ENCODE results near the gene PDGFRB. TPM values are rescaled to one million over a fixed set of nuclear protein-coding genes. Genes with fewer than 3 reads are reported as not detected.

Gene PDGFRB
- total and polyA plus RNA-seq, 5 donors from 2014 or later = 0.03 TPM; not detected in 4

- Histone ChIP-seq H3K4me1 (ENCODE audit: control insufficient read depth, insufficient read depth, low read length, poor library complexity, severe bottlenecking) (no peaks in the 10 kb centered on the region), H3K9me3 (ENCODE audit: control insufficient read depth in 2 of 2, low read length in 2 of 2) (no peaks in the 10 kb centered on the region), H3K27me3 (ENCODE audit: control insufficient read depth, insufficient read depth, low read length) (peaks cover 1% of the 10 kb centered on the region), H3K27ac (ENCODE audit: insufficient read depth, low read length, poor library complexity, severe bottlenecking) (no peak overlapping the region), H3K4me3 (ENCODE audit: low read depth, low read length) (no peak overlapping the region), H3K36me3 (ENCODE audit: control insufficient read depth, insufficient read depth, low read length) (no peaks in the 10 kb centered on the region)
- Mint-ChIP-seq H3K4me3 (no peak overlapping the region), H3K27ac (no peak overlapping the region), H3K36me3 (no peaks in the 10 kb centered on the region), H3K9me3 (peaks cover 0 to 2% (median 0%) of the 10 kb centered on the region in 7 donors), H3K4me1 (peaks cover 0 to 2% (median 0%) of the 10 kb centered on the region in 4 donors), H3K27me3 (peaks cover 14% of the 10 kb centered on the region)
- DNase-seq = no peak
- ATAC-seq (ENCODE audit: low read depth in 2 of 2) = no peak
Observed at GRCh38 chr5:150105928-150106615, 49.6 kb downstream of the PDGFRB start.

DNA sequence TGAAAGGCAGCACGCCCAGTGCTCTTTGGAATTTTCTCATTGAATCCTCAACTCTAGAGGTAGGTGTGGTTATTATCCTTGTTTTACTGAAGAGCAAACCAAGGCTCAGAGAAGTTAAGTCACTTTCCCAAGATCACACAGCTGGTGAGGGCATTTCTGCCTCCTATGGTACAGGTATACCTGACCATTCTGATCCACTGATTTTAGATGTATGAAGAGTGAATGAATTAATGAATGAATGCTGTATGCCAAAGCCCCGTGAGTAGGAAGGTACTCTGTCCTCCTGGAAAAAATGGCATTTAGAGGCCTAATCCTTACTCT, 51.1 kb downstream of the PDGFRB start:
- H3K36me3 ChIP-seq (ENCODE audit: control insufficient read depth, insufficient read depth, low read length) = no peaks in the 10 kb centered on the region
- no peak overlapping the region for H3K27ac Mint-ChIP-seq
- DNase-seq (no peak), ATAC-seq (ENCODE audit: low read depth in 2 of 2) (no peak)
- H3K36me3 Mint-ChIP-seq = no peaks in the 10 kb centered on the region
- peaks cover 0 to 2% (median 0%) of the 10 kb centered on the region in 4 donors for H3K4me1 Mint-ChIP-seq
- peaks cover 1% of the 10 kb centered on the region for H3K27me3 ChIP-seq (ENCODE audit: control insufficient read depth, insufficient read depth, low read length)
- no peak overlapping the region for H3K4me3 Mint-ChIP-seq
- H3K27ac ChIP-seq (ENCODE audit: insufficient read depth, low read length, poor library complexity, severe bottlenecking) = no peak overlapping the region
- H3K9me3 Mint-ChIP-seq = peaks cover 0 to 2% (median 0%) of the 10 kb centered on the region in 7 donors
- peaks cover 12% of the 10 kb centered on the region for H3K27me3 Mint-ChIP-seq
- no peaks in the 10 kb centered on the region for H3K4me1 ChIP-seq (ENCODE audit: control insufficient read depth, insufficient read depth, low read length, poor library complexity, severe bottlenecking)
- no peak overlapping the region for H3K4me3 ChIP-seq (ENCODE audit: low read depth, low read length)
- no peaks in the 10 kb centered on the region for H3K9me3 ChIP-seq (ENCODE audit: control insufficient read depth in 2 of 2, low read length in 2 of 2)

- DNase-seq (no peak), ATAC-seq (ENCODE audit: low read depth in 2 of 2) (no peak)
- Histone ChIP-seq H3K4me1 (ENCODE audit: control insufficient read depth, insufficient read depth, low read length, poor library complexity, severe bottlenecking) (no peaks in the 10 kb centered on the region), H3K27ac (ENCODE audit: insufficient read depth, low read length, poor library complexity, severe bottlenecking) (no peak overlapping the region), H3K27me3 (ENCODE audit: control insufficient read depth, insufficient read depth, low read length) (peaks cover 1% of the 10 kb centered on the region), H3K9me3 (ENCODE audit: control insufficient read depth in 2 of 2, low read length in 2 of 2) (no peaks in the 10 kb centered on the region), H3K36me3 (ENCODE audit: control insufficient read depth, insufficient read depth, low read length) (no peaks in the 10 kb centered on the region), H3K4me3 (ENCODE audit: low read depth, low read length) (no peak overlapping the region)
- H3K4me1 Mint-ChIP-seq = peaks cover 0 to 2% (median 0%) of the 10 kb centered on the region in 4 donors
- peaks cover 16% of the 10 kb centered on the region for H3K27me3 Mint-ChIP-seq
- no peak overlapping the region for H3K27ac Mint-ChIP-seq
- no peak overlapping the region for H3K4me3 Mint-ChIP-seq
- peaks cover 0 to 2% (median 0%) of the 10 kb centered on the region in 7 donors for H3K9me3 Mint-ChIP-seq
- H3K36me3 Mint-ChIP-seq = no peaks in the 10 kb centered on the region
Observed at GRCh38 chr5:150103678-150104549, 51.7 kb downstream of the PDGFRB start.

- Histone ChIP-seq H3K4me3 (ENCODE audit: low read depth, low read length) (no peak overlapping the region), H3K27ac (ENCODE audit: insufficient read depth, low read length, poor library complexity, severe bottlenecking) (no peak overlapping the region), H3K4me1 (ENCODE audit: control insufficient read depth, insufficient read depth, low read length, poor library complexity, severe bottlenecking) (no peaks in the 10 kb centered on the region), H3K27me3 (ENCODE audit: control insufficient read depth, insufficient read depth, low read length) (peaks cover 1% of the 10 kb centered on the region), H3K36me3 (ENCODE audit: control insufficient read depth, insufficient read depth, low read length) (no peaks in the 10 kb centered on the region), H3K9me3 (ENCODE audit: control insufficient read depth in 2 of 2, low read length in 2 of 2) (no peaks in the 10 kb centered on the region)
- Mint-ChIP-seq H3K4me3 (no peak overlapping the region), H3K9me3 (peaks cover 0 to 2% (median 0%) of the 10 kb centered on the region in 7 donors), H3K27me3 (peaks cover 27% of the 10 kb centered on the region), H3K4me1 (no peaks in the 10 kb centered on the region), H3K36me3 (no peaks in the 10 kb centered on the region), H3K27ac (no peak overlapping the region)
- no peak for ATAC-seq (ENCODE audit: low read depth in 2 of 2)
- no peak for DNase-seq
Observed at GRCh38 chr5:150101023-150101422, 54.6 kb downstream of the PDGFRB start.

DNA sequence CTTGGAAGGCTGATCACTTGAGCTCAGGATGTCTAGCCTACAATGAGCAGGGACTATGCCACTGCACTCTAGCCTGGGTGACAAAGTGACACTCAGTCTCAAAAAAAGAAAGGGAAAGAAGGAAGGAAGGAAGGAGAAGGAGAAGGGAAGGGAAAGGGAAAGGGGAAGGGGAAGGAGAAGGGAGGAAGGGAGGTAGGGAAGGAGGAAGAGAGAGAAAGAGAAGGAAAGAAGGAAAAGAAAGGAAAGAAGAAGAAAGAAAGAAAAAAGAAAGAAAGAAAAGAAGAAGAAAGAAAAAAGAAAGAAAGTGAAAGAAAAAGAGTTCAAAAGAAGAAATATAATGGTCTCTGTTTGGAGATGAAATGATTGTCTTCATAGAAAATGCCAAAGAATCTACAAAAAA, 58.5 kb downstream of the PDGFRB start:
- H3K4me1 Mint-ChIP-seq = no peaks in the 10 kb centered on the region
- H3K36me3 Mint-ChIP-seq = no peaks in the 10 kb centered on the region
- no peak overlapping the region for H3K27ac Mint-ChIP-seq
- Histone ChIP-seq H3K27ac (ENCODE audit: insufficient read depth, low read length, poor library complexity, severe bottlenecking) (no peak overlapping the region), H3K36me3 (ENCODE audit: control insufficient read depth, insufficient read depth, low read length) (no peaks in the 10 kb centered on the region), H3K9me3 (ENCODE audit: control insufficient read depth in 2 of 2, low read length in 2 of 2) (no peaks in the 10 kb centered on the region), H3K4me3 (ENCODE audit: low read depth, low read length) (no peak overlapping the region), H3K4me1 (ENCODE audit: control insufficient read depth, insufficient read depth, low read length, poor library complexity, severe bottlenecking) (no peaks in the 10 kb centered on the region), H3K27me3 (ENCODE audit: control insufficient read depth, insufficient read depth, low read length) (peaks cover 1% of the 10 kb centered on the region)
- DNase-seq (no peak), ATAC-seq (ENCODE audit: low read depth in 2 of 2) (no peak)
- H3K9me3 Mint-ChIP-seq = peaks cover 0 to 6% (median 0%) of the 10 kb centered on the region in 7 donors
- H3K4me3 Mint-ChIP-seq = no peak overlapping the region
- H3K27me3 Mint-ChIP-seq = peaks cover 33% of the 10 kb centered on the region

GRCh38 chr5:150092159-150092787, 63.4 kb downstream of the PDGFRB start:
- Histone ChIP-seq H3K4me3 (ENCODE audit: low read depth, low read length) (no peak overlapping the region), H3K27ac (ENCODE audit: insufficient read depth, low read length, poor library complexity, severe bottlenecking) (no peak overlapping the region), H3K9me3 (ENCODE audit: control insufficient read depth in 2 of 2, low read length in 2 of 2) (no peaks in the 10 kb centered on the region), H3K27me3 (ENCODE audit: control insufficient read depth, insufficient read depth, low read length) (peaks cover 7% of the 10 kb centered on the region), H3K36me3 (ENCODE audit: control insufficient read depth, insufficient read depth, low read length) (no peaks in the 10 kb centered on the region), H3K4me1 (ENCODE audit: control insufficient read depth, insufficient read depth, low read length, poor library complexity, severe bottlenecking) (no peaks in the 10 kb centered on the region)
- H3K4me1 Mint-ChIP-seq = no peaks in the 10 kb centered on the region
- no peak overlapping the region for H3K4me3 Mint-ChIP-seq
- H3K27ac Mint-ChIP-seq = no peak overlapping the region
- ATAC-seq (ENCODE audit: low read depth in 2 of 2) (no peak), DNase-seq (no peak)
- H3K9me3 Mint-ChIP-seq = peaks cover 0 to 6% (median 0%) of the 10 kb centered on the region in 7 donors
- H3K27me3 Mint-ChIP-seq = peaks cover 38% of the 10 kb centered on the region
- H3K36me3 Mint-ChIP-seq = no peaks in the 10 kb centered on the region

DNA sequence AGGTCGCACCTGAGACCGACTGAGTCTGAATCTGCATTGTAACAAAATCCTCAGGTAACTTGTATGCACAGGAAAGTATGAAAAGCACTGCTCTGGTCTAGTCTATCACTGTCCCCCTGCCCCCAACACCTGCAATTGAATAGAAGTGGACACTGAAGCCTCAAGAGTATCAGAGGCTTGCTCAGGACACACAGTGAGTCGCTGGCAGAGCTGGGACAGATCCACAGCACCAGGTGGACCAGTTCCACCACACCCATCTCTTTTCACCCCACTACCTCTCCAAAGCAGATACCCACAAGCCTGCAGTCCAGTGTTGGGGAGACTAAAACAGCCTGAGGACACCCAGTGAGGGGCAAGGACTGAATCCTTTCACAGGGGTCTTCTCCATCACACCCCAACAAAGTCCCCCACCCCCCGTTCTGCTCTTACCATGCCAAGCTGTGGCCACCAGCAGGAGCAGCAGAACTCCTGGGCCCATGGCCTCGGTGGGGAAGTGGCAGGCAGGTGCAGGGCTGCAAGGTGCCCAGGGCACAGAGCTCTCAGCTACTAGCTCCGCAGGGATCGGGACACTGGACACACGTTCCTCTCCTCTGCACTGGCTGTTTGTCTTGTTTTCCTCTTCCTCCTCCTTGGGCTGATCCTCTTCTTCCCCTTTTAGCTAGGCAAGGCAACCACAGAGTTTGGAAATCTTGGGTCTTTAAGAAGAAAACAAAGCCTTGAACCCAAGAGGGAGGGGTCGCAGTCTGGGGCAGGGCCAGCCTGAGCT, 69.5 kb downstream of the PDGFRB start, which contains the start of gene CSF1R:
TSS of gene CSF1R (minus strand) at position 605 of the 766 bp plus-strand sequence. CDS start at position 478, 127 bp downstream.
- H3K27me3 Mint-ChIP-seq = peaks cover 48% of the 10 kb centered on the region
- no peak within 1 kb of the TSS for H3K27ac Mint-ChIP-seq
- no peaks in the 10 kb centered on the region for H3K4me1 Mint-ChIP-seq
- no peak within 1 kb of the TSS for H3K4me3 Mint-ChIP-seq
- no peaks in the 10 kb centered on the region for H3K9me3 ChIP-seq (ENCODE audit: control insufficient read depth in 2 of 2, low read length in 2 of 2)
- ATAC-seq (ENCODE audit: low read depth in 2 of 2) (no peak), DNase-seq (no peak)
- H3K27me3 ChIP-seq (ENCODE audit: control insufficient read depth, insufficient read depth, low read length) = peaks cover 6% of the 10 kb centered on the region
- H3K9me3 Mint-ChIP-seq = peaks cover 0 to 2% (median 0%) of the 10 kb centered on the region in 7 donors
- H3K36me3 Mint-ChIP-seq = no peaks in the 10 kb centered on the region
- no peak within 1 kb of the TSS for H3K4me3 ChIP-seq (ENCODE audit: low read depth, low read length)
- H3K36me3 ChIP-seq (ENCODE audit: control insufficient read depth, insufficient read depth, low read length) = no peaks in the 10 kb centered on the region
- H3K4me1 ChIP-seq (ENCODE audit: control insufficient read depth, insufficient read depth, low read length, poor library complexity, severe bottlenecking) = no peaks in the 10 kb centered on the region
- no peak within 1 kb of the TSS for H3K27ac ChIP-seq (ENCODE audit: insufficient read depth, low read length, poor library complexity, severe bottlenecking)
